SU-DHL-6 (cell line): ENCODE data around the gene C16orf87.

Source experiments
- H2AFZ ChIP-seq: fragments of 200-600 bp; sonication (generic); 2 replicates; pipeline ENCODE4 v1.6.1; 2014; ENCODE audit warnings: low read depth, mild to moderate bottlenecking, moderate library complexity, mixed read lengths, antibody characterized with exemption, low read length; ENCODE audit not compliant: severe bottlenecking
- H3F3A ChIP-seq: fragments of 200-600 bp; shearing (Covaris generic); 2 replicates; pipeline ENCODE4 v1.6.0; 2016; ENCODE audit warnings: antibody characterized with exemption, mild to moderate bottlenecking; ENCODE audit not compliant: insufficient read depth
- H3K27ac ChIP-seq: fragments of 200-600 bp; sonication (generic); 2 replicates; pipeline ENCODE4 v1.5.1; 2016; ENCODE audit warnings: low read depth, mild to moderate bottlenecking, low read length, moderate library complexity, mixed read lengths
- H3K27me3 ChIP-seq: fragments of 200-600 bp; sonication (generic), shearing (Covaris generic); 2 replicates; pipeline ENCODE4 v1.6.0; 2014; ENCODE audit warnings: mild to moderate bottlenecking, low read length
- H3K36me3 ChIP-seq: fragments of 200-600 bp; sonication (generic); 2 replicates; pipeline ENCODE4 v1.6.1; 2014; ENCODE audit warnings: mild to moderate bottlenecking, low read length, mixed read lengths
- H3K4me2 ChIP-seq: fragments of 300-600, 200-600 bp; shearing (Covaris generic), sonication (generic); 2 replicates; pipeline ENCODE4 v1.6.0; 2014; ENCODE audit warnings: low read length, low read depth, mild to moderate bottlenecking; ENCODE audit not compliant: poor library complexity, severe bottlenecking
- H3K4me3 ChIP-seq: fragments of 200-600 bp; sonication (generic); 2 replicates; pipeline ENCODE4 v1.5.1; 2014; ENCODE audit warnings: antibody characterized with exemption, low read length, mild to moderate bottlenecking, mixed read lengths; ENCODE audit not compliant: insufficient read depth, poor library complexity, severe bottlenecking
- H3K79me2 ChIP-seq: fragments of 200-600 bp; sonication (generic); 2 replicates; pipeline ENCODE4 v1.6.1; 2014; ENCODE audit warnings: mild to moderate bottlenecking, low read length, moderate library complexity; ENCODE audit not compliant: insufficient read depth
- H3K9ac ChIP-seq: fragments of 200-600 bp; sonication (generic); 2 replicates; pipeline ENCODE4 v1.7.0; 2014; ENCODE audit warnings: mild to moderate bottlenecking, low read length
- H3K9me2 ChIP-seq: fragments of 200-600 bp; sonication (generic); replicated peaks from 2 replicates; pipeline ENCODE4 v1.6.1; 2014; ENCODE audit warnings: low read length; ENCODE audit not compliant: insufficient read depth
- H3K9me3 ChIP-seq: fragments of 200-600 bp; sonication (generic); 2 replicates; pipeline ENCODE4 v1.6.1; 2014; ENCODE audit warnings: low read length, mixed read lengths; ENCODE audit not compliant: insufficient read depth
- H4K20me1 ChIP-seq: fragments of 200-600 bp; sonication (generic); 2 replicates; pipeline ENCODE4 v1.6.1; 2014; ENCODE audit warnings: low read depth, mild to moderate bottlenecking, antibody characterized with exemption, low read length, moderate library complexity, mixed read lengths
- CTCF ChIP-seq: fragments of 200-600 bp; sonication (generic); IDR thresholded peaks from one replicate; pipeline ENCODE4 v1.5.1; 2017; ENCODE audit warnings: antibody characterized with exemption, mild to moderate bottlenecking, low read length, moderate library complexity; ENCODE audit not compliant: insufficient read depth, poor library complexity, severe bottlenecking
- EZH2phosphoT487 ChIP-seq: fragments of 200-600 bp; sonication (generic), shearing (Covaris generic); conservative IDR thresholded peaks from 2 replicates; pipeline ENCODE4 v1.6.1; 2018; ENCODE audit warnings: mild to moderate bottlenecking, antibody characterized with exemption, low read length, moderate library complexity, mixed read lengths

C16orf87 gene

GRCh38 chr16:46811682-46812081 is 19.3 kb downstream of the C16orf87 start:
- no peak overlapping the region for H2AFZ ChIP-seq
- H3K9me3 ChIP-seq = no peaks in the 10 kb centered on the region
- H3K4me2 ChIP-seq = no peak overlapping the region
- peaks cover 23% of the 10 kb centered on the region for H3K36me3 ChIP-seq
- H3F3A ChIP-seq = no peaks in the 10 kb centered on the region; the same call in 1 of the 2 replicates
- H3K9ac ChIP-seq = no peak overlapping the region
- H3K27me3 ChIP-seq = no peaks in the 10 kb centered on the region
- no peaks in the 10 kb centered on the region for H3K9me2 ChIP-seq
- H3K4me3 ChIP-seq = no peak overlapping the region
- TF ChIP-seq CTCF (no peak), EZH2phosphoT487 (no peak)
- H3K79me2 ChIP-seq = peaks cover 72% of the 10 kb centered on the region
- no peaks in the 10 kb centered on the region for H4K20me1 ChIP-seq
- H3K27ac ChIP-seq = no peak overlapping the region

- H3F3A ChIP-seq = no peaks in the 10 kb centered on the region
- H3K4me2 ChIP-seq = peak overlapping the region; percentile 6
- H2AFZ ChIP-seq = no peak overlapping the region
- no peaks in the 10 kb centered on the region for H3K9me3 ChIP-seq
- no peak overlapping the region for H3K9ac ChIP-seq
- H3K36me3 ChIP-seq = peaks cover 18% of the 10 kb centered on the region; the same call in 1 of the 2 replicates
- H3K27me3 ChIP-seq = no peaks in the 10 kb centered on the region
- TF ChIP-seq CTCF (no peak), EZH2phosphoT487 (no peak)
- no peaks in the 10 kb centered on the region for H4K20me1 ChIP-seq
- H3K9me2 ChIP-seq = no peaks in the 10 kb centered on the region
- H3K79me2 ChIP-seq = peaks cover 50% of the 10 kb centered on the region
- no peak overlapping the region for H3K27ac ChIP-seq
- no peak overlapping the region for H3K4me3 ChIP-seq
These were observed 22.0 kb downstream of the C16orf87 start for GRCh38 chr16:46808997-46809396.

- Histone ChIP-seq H3K9ac (no peak overlapping the region), H3K4me3 (no peak overlapping the region)
These were observed 23.6 kb downstream of the C16orf87 start for GRCh38 chr16:46807336-46807735.

More at GRCh38 chr16:46807336-46807735, 23.6 kb downstream of the C16orf87 start:
- peaks cover 34% of the 10 kb centered on the region for H3K79me2 ChIP-seq
- no peak overlapping the region for H3K4me2 ChIP-seq
- H4K20me1 ChIP-seq = no peaks in the 10 kb centered on the region
- no peak overlapping the region for H2AFZ ChIP-seq
- no peaks in the 10 kb centered on the region for H3K9me3 ChIP-seq
- no peaks in the 10 kb centered on the region for H3K27me3 ChIP-seq
- no peaks in the 10 kb centered on the region for H3K9me2 ChIP-seq
- no peaks in the 10 kb centered on the region for H3F3A ChIP-seq
- TF ChIP-seq EZH2phosphoT487 (no peak), CTCF (no peak)
- peaks cover 22% of the 10 kb centered on the region; the same call in 1 of the 2 replicates for H3K36me3 ChIP-seq
- H3K27ac ChIP-seq = no peak overlapping the region
